B cell (primary cell): ENCODE results near the gene PEX13. TPM values are rescaled to one million over a fixed set of nuclear protein-coding genes. Genes with fewer than 3 reads are reported as not detected.

Experiments used
- ATAC-seq: fragments of 200-7000 bp; cut with Tn5 transposase; one replicate; pipeline ENCODE4 v1.10.0; 2021; ENCODE audit warnings: low read depth, mild to moderate bottlenecking, moderate number of reproducible peaks, moderate library complexity
- CTCF ChIA-PET: fragments of 350-600 bp; sonication (Branson Sonifier 250); formaldehyde crosslinking; loops from one replicate; lab custom pipeline; 2021; ENCODE audit warnings: antibody characterized with exemption, inconsistent platforms; lab: Charles Lee
- POLR2A ChIA-PET: fragments of 350-600 bp; sonication (Branson Sonifier 250); formaldehyde crosslinking; loops from one replicate; lab custom pipeline; 2021; ENCODE audit warnings: antibody characterized with exemption; lab: Charles Lee
- DNase-seq: peaks from one replicate; pipeline ENCODE4 v3.0.0; 2013
- H2AFZ ChIP-seq: 2 replicates; pipeline ENCODE4 v1.6.1; 2012; ENCODE audit warnings: mild to moderate bottlenecking, low read depth, low read length; ENCODE audit not compliant: insufficient read depth, poor library complexity, severe bottlenecking
- H3K27ac ChIP-seq, 2 donors: 1 replicate in 1 of 2; 2 replicates in 1 of 2; pipeline ENCODE4 v1.5.1; 2012 to 2013; ENCODE audit warnings: low read length in 2 of 2, mild to moderate bottlenecking in 2 of 2, moderate library complexity in 1 of 2
- H3K27me3 ChIP-seq, 4 experiments: fragments of 200-600 bp in 1 of 4; sonication (generic) in 1 of 4; replicated peaks in 1 of 4; 1 replicate in 2 of 4; 2 replicates in 2 of 4; pipeline versions ENCODE4 v1.6.1 to v1.7.0; 2013 to 2016; ENCODE audit warnings: low read length in 3 of 4, mild to moderate bottlenecking in 2 of 4, mixed read lengths in 1 of 4, moderate library complexity in 1 of 4; ENCODE audit not compliant: insufficient read depth in 4 of 4, control insufficient read depth in 3 of 4; ENCODE audit errors: control extremely low read depth in 1 of 4
- H3K36me3 ChIP-seq, 2 experiments: replicated peaks in 1 of 2; 1 replicate in 1 of 2; 2 replicates in 1 of 2; pipeline versions ENCODE4 v1.6.1 to v1.7.1; 2013; ENCODE audit warnings: low read length in 1 of 2; ENCODE audit not compliant: insufficient read depth in 2 of 2, control insufficient read depth in 1 of 2; ENCODE audit errors: control extremely low read depth in 1 of 2, extremely low read depth in 1 of 2
- H3K4me1 ChIP-seq, 2 donors: fragments of 200-600 bp in 1 of 2; sonication (generic) in 1 of 2; 1 replicate in 1 of 2; 2 replicates in 1 of 2; pipeline versions ENCODE4 v1.5.1 to v1.6.1; 2013 to 2017; ENCODE audit warnings: low read length in 2 of 2; ENCODE audit not compliant: control insufficient read depth in 2 of 2, insufficient read depth in 2 of 2
- H3K4me2 ChIP-seq: replicated peaks from 2 replicates; pipeline ENCODE3; 2012; ENCODE audit warnings: mild to moderate bottlenecking, low read depth, low read length; ENCODE audit not compliant: poor library complexity, severe bottlenecking
- H3K4me3 ChIP-seq, 5 experiments: fragments of 200-600 bp in 1 of 5; sonication (generic) in 1 of 5; 1 replicate in 3 of 5; 2 replicates in 2 of 5; pipeline versions ENCODE4 v1.5.1 to v1.7.0; 2011 to 2016; ENCODE audit warnings: low read length in 4 of 5, mild to moderate bottlenecking in 4 of 5, low read depth in 2 of 5, control low read depth in 1 of 5, moderate library complexity in 1 of 5; ENCODE audit not compliant: insufficient read depth in 1 of 5; ENCODE audit errors: control extremely low read depth in 1 of 5, extremely low read depth in 1 of 5
- H3K79me2 ChIP-seq: fragments of 200-600 bp; sonication (generic); one replicate; pipeline ENCODE4 v1.6.0; 2016; ENCODE audit warnings: low read length; ENCODE audit not compliant: control insufficient read depth, insufficient read depth
- H3K9ac ChIP-seq: fragments of 200-600 bp; sonication (generic); 2 replicates; pipeline ENCODE4 v1.6.1; 2017; ENCODE audit warnings: mild to moderate bottlenecking, low read length, moderate library complexity
- H3K9me3 ChIP-seq, 3 donors: one replicate each; pipeline versions ENCODE4 v1.6.1 to v1.7.1; 2013; ENCODE audit warnings: low read length in 2 of 3; ENCODE audit not compliant: control insufficient read depth in 2 of 3, insufficient read depth in 1 of 3; ENCODE audit errors: control extremely low read depth in 1 of 3
- H4K20me1 ChIP-seq: 2 replicates; pipeline ENCODE4 v1.6.0; 2012; ENCODE audit warnings: mild to moderate bottlenecking, low read length; ENCODE audit not compliant: insufficient read depth, control insufficient read depth, poor library complexity, severe bottlenecking
- H3K27ac Mint-ChIP-seq: one replicate; pipeline ENCODE4 v1.8.0; 2021; ENCODE audit warnings: mixed read lengths
- H3K27me3 Mint-ChIP-seq: one replicate; pipeline ENCODE4 v1.8.0; 2021; ENCODE audit warnings: mixed read lengths
- H3K4me1 Mint-ChIP-seq: one replicate; pipeline ENCODE4 v1.8.0; 2021; ENCODE audit warnings: mixed read lengths
- H3K4me3 Mint-ChIP-seq: one replicate; pipeline ENCODE4 v1.8.0; 2021; ENCODE audit warnings: mixed read lengths
- H3K9me3 Mint-ChIP-seq: one replicate; pipeline ENCODE4 v1.8.0; 2022; ENCODE audit warnings: mixed read lengths; ENCODE audit not compliant: insufficient read depth
- CTCF ChIP-seq: fragments of 200-600 bp; IDR thresholded peaks from one replicate; pipeline ENCODE4 v1.8.0; 2022; ENCODE audit warnings: antibody characterized with exemption, mild to moderate bottlenecking
- EZH2 ChIP-seq: IDR thresholded peaks from 2 replicates; pipeline ENCODE4 v1.6.1; 2012; ENCODE audit warnings: borderline replicate concordance, low read depth, mild to moderate bottlenecking, moderate library complexity, low read length; ENCODE audit not compliant: insufficient read depth, poor library complexity, severe bottlenecking
- WGBS: methylation state at CpG from one replicate; pipeline ENCODE4 v1.1.5; 2013; ENCODE audit warnings: missing lambda C conversion rate; ENCODE audit not compliant: insufficient coverage; 5-methylcytosine and 5-hydroxymethylcytosine counted together
- intact Hi-C: fragments of 100-400 bp; cut with micrococcal nuclease; formaldehyde crosslinking; loops from one replicate; pipeline ENCODE4 v1.10.0; 2022
- polyA plus RNA-seq: library from polyadenylated mRNA; depleted of rRNA; stranded (reverse); fragments of >200 nt; gene quantifications from 2 replicates; pipeline ENCODE4 v1.2.3, GENCODE V29; 2012
- total RNA-seq, 2 donors: library from RNA; stranded (reverse); fragments of 120-200 nt in 1 of 2; gene quantifications; 1 replicate in 1 of 2; 2 replicates in 1 of 2; pipeline versions ENCODE4 v1.2.3 to v1.2.4, GENCODE V29; 2013 to 2022

Gene PEX13
- total and polyA plus RNA-seq, 2 donors (not counting 1 experiment from before 2014, with no cell fraction given) = 6.1 to 19.8 TPM

GRCh38 chr2:60989259-60989658 lies 28.3 kb upstream of the PEX13 start:
- DNase-seq (no peak), ATAC-seq (no peak)
- no peaks in the 10 kb centered on the region for H3K27me3 ChIP-seq
- 92% methylated on average over 2 of the region's 2 CpGs for WGBS
- ChIA-PET POLR2A (interaction anchor here (0.6 kb wide), 1 partner anchor 8 kb away, joined by 3 read pairs; no protein-coding TSS in a partner anchor), CTCF (interaction anchor here (1.8 to 2.7 kb wide), 2 partner anchors 10 to 25 kb away, joined by 4 to 20 read pairs; no protein-coding TSS in a partner anchor)
- H3K79me2 ChIP-seq = peaks cover 8% of the 10 kb centered on the region
- Mint-ChIP-seq H3K27ac (peak overlapping the region; percentile 64), H3K4me3 (peak overlapping the region; percentile 3), H3K27me3 (no peaks in the 10 kb centered on the region), H3K4me1 (peaks cover 60% of the 10 kb centered on the region), H3K9me3 (no peaks in the 10 kb centered on the region)
- H4K20me1 ChIP-seq = no peaks in the 10 kb centered on the region
- H3K4me1 ChIP-seq = peaks cover 57 to 58% of the 10 kb centered on the region in 2 donors
- no peak overlapping the region for H2AFZ ChIP-seq
- intact Hi-C loops = no loop called here
- no peak overlapping the region for H3K4me3 ChIP-seq
- H3K27ac ChIP-seq = peak overlapping the region in 1 of 2 donors; percentile 7
- no peak overlapping the region for H3K9ac ChIP-seq
- no peak for TF ChIP-seq CTCF
- TF ChIP-seq EZH2 = no peak
- H3K4me2 ChIP-seq = no peak overlapping the region
- H3K9me3 ChIP-seq = peaks cover 3 to 10% (median 8%) of the 10 kb centered on the region in 3 donors
- no peaks in the 10 kb centered on the region for H3K36me3 ChIP-seq

DNA sequence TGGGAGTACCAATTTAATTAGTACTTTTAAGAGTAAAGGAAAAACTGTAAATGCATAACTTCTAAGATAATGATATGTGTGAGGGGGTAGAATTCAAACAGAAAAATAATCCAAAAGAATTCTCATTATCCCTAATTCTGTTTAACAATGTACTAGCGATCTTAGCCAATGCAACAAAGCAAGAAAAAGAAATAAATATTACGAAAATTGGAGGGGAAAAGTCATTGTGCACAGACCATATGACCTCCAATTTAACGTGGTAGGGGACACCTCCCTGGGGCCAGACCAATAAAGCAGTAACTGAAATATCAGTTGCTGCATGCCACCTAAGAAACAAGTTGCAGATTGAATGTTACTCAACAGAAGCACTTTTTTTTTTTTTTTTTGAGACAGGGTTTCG lies 25.9 kb upstream of the PEX13 start:
- peak overlapping the region; percentile 37 for H3K9ac ChIP-seq
- peaks cover 64 to 67% of the 10 kb centered on the region in 2 donors for H3K4me1 ChIP-seq
- ATAC-seq (no peak), DNase-seq (no peak)
- H2AFZ ChIP-seq = no peak overlapping the region
- H3K27ac Mint-ChIP-seq = no peak overlapping the region
- peaks cover 3 to 10% (median 8%) of the 10 kb centered on the region in 3 donors for H3K9me3 ChIP-seq
- ChIA-PET CTCF (interaction anchor here (0.6 to 4.0 kb wide), 7 partner anchors 8 to 198 kb away, joined by 3 to 20 read pairs (median 5); no protein-coding TSS in a partner anchor), POLR2A (interaction anchor here (3.3 kb wide), 1 partner anchor 20 kb away, joined by 24 read pairs; no protein-coding TSS in a partner anchor)
- H3K27me3 ChIP-seq = no peaks in the 10 kb centered on the region
- peaks cover 4% of the 10 kb centered on the region for H3K9me3 Mint-ChIP-seq
- H3K27ac ChIP-seq = peak overlapping the region in 1 of 2 donors; percentile 95
- no peak overlapping the region for H3K4me3 Mint-ChIP-seq
- H3K79me2 ChIP-seq = peaks cover 8% of the 10 kb centered on the region
- peak overlapping the region in 1 of 5 experiments; percentile 41 for H3K4me3 ChIP-seq
- no peaks in the 10 kb centered on the region for H3K27me3 Mint-ChIP-seq
- intact Hi-C loops = loop anchor here (2.0 kb wide), 1 partner anchor 25 kb away; the partner anchor contains the start of gene PEX13
- no peak overlapping the region for H3K4me2 ChIP-seq
- no peaks in the 10 kb centered on the region for H4K20me1 ChIP-seq
- no peak for TF ChIP-seq EZH2
- TF ChIP-seq CTCF = no peak
- peaks cover 71% of the 10 kb centered on the region for H3K4me1 Mint-ChIP-seq
- peaks cover 2 to 4% of the 10 kb centered on the region in 2 experiments for H3K36me3 ChIP-seq
- WGBS = 90% methylated on average over 2 of the region's 4 CpGs
